Measurements from ENCODE around the gene TRMT1L.
"Not testable (repeated sequence)": the region's sequence is repeated elsewhere in the genome, so short reads cannot be mapped to it uniquely, and the experiment has no call there.

Gene TRMT1L

GRCh38 chr1:185156854-185157598 lies at the start of gene TRMT1L, which contains the start of gene SWT1:
TRMT1L (minus strand) TSS chr1:185156953; CDS start chr1:185156712, 241 bp downstream.
SWT1 (plus strand) TSS chr1:185157167; CDS start chr1:185160842, 3,675 bp downstream.
- TF ChIP-seq CTCF (IDR thresholded peaks at IDR 0.05; ENCODE audit: low read depth, low read length), result no peak
- H3K4me3 ChIP-seq (ENCODE audit: low read depth, low read length), result peak within 1 kb of the TSS; percentile 83

GRCh38 chr1:185200889-185201288 lies 44.1 kb upstream of the TRMT1L start:
- no peak for TF ChIP-seq CTCF (IDR thresholded peaks at IDR 0.05; ENCODE audit: low read depth, low read length)
- H3K4me3 ChIP-seq (ENCODE audit: low read depth, low read length), result no peak overlapping the region

- not testable (repeated sequence) for H3K4me3 ChIP-seq (ENCODE audit: low read depth, low read length)
These were observed 42.0 kb upstream of the TRMT1L start for GRCh38 chr1:185198712-185199111.

- no peak overlapping the region for H3K4me3 ChIP-seq (ENCODE audit: low read depth, low read length)
- no peak for TF ChIP-seq CTCF (IDR thresholded peaks at IDR 0.05; ENCODE audit: low read depth, low read length)
These were observed 37.0 kb upstream of the TRMT1L start for GRCh38 chr1:185193756-185194155.

- peak; percentile 67 for TF ChIP-seq CTCF (IDR thresholded peaks at IDR 0.05; ENCODE audit: low read depth, low read length)
- no peak overlapping the region for H3K4me3 ChIP-seq (ENCODE audit: low read depth, low read length)
These were observed 13.6 kb upstream of the TRMT1L start for GRCh38 chr1:185170291-185170848.

- H3K4me3 ChIP-seq (ENCODE audit: low read depth, low read length), result no peak overlapping the region
- no peak for TF ChIP-seq CTCF (IDR thresholded peaks at IDR 0.05; ENCODE audit: low read depth, low read length)
These were observed 9.4 kb upstream of the TRMT1L start for GRCh38 chr1:185166106-185166505.

GRCh38 chr1:185162491-185162890 lies 5.7 kb upstream of the TRMT1L start:
- no peak overlapping the region for H3K4me3 ChIP-seq (ENCODE audit: low read depth, low read length)
- no peak for TF ChIP-seq CTCF (IDR thresholded peaks at IDR 0.05; ENCODE audit: low read depth, low read length)

Measured in WI38 (cell line).